ENCODE results near the gene TBC1D1.

The TBC1D1 gene

DNA sequence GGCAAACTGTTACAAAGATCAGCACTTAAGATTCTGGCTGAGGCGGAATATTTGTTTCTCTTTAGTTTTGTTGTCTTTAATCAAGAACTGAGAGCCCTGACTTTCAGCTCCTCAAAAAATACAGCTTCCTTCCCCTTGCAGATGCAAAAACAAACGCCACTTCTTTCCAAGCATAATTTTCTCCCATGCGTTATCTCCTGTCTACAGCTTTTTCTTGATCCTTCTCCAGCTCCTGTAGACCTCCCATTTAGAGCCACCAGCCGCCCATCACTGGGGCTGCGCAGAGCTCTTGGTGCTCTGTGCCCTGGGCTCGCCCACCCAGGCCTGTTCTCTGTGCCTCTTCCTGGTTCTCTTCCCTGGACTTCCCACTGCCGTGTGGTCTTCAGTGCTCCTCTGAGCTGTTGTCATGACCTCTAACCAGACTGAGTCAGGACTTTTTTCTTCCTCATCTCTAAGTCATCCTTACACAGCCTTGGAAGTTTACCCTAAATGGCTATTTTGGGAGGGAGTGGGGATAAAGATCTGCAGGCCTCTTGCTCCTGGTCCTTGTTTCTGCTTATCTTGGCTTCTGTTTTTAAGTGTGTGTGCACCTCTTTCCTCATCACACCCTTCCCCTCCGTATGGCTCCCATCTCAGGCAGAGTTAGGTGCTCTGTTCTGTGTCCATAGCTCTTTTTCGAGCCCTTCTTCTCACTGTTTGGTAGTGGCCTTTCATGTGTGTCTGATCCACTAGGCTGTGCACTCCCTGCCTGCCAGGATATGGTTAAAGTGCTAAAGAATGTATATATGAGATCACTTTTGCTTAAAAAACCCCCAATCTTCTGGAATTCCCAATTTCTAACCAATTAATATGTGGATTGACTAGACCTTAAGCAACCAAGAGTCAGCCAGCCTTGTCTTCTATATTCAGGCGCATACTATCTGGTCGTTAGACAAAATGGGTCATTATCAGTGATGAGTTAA lies 191.8 kb downstream of the TBC1D1 start:
- Mint-ChIP-seq H3K27ac (ENCODE audit: low read depth) (no peak overlapping the region), H3K36me3 (ENCODE audit: insufficient read depth) (peaks cover 11% of the 10 kb centered on the region), H3K4me1 (peaks cover 8% of the 10 kb centered on the region), H3K4me3 (no peak overlapping the region), H3K9me3 (no peaks in the 10 kb centered on the region), H3K27me3 (no peaks in the 10 kb centered on the region)
- ATAC-seq (replicated peaks; ENCODE audit: extremely low read depth, poor library complexity, severe bottlenecking), result no peak
- no peak for DNase-seq (ENCODE audit: low spot score in 2 of 2)

DNA sequence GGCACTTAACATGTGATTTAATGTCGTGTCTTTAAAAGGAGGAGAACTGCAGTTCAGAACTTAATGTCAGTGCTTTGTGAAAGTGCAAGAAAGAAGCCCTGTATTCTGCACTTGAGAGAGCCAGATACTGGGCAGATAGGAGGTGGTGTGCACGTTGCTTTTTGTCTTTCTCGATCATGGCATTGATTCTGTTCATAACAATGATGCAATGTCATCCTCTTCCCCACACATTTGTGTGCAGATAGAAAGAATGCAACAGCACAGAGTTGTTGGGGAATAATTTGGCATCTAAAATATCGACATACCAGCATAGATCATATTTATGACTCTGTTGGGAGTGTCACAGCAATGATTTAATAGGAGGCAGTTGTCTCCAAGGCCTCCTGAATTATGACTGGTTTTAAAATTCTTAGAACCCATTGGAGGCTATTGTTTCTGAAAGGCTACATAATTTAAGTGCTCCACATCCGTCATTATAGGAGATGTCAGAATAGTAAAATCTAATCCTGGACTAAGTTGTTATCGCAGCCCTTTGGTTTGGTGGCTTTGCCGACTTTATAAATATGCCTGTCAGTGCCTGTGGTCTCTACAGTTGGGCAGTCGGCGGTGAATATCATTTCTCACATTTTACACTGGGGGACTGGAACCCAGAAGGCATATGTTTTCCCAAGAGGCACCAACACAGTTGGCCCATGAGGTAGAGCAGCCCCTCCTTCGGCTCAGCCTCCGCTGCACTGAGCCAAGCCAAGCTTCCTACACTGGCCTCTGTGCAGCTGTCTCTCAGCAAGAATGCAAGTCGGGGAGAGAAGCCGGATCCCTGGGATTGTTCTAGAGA lies 194.2 kb downstream of the TBC1D1 start:
- no peak for DNase-seq (ENCODE audit: low spot score in 2 of 2)
- Mint-ChIP-seq H3K36me3 (ENCODE audit: insufficient read depth) (peaks cover 9% of the 10 kb centered on the region), H3K27ac (ENCODE audit: low read depth) (no peak overlapping the region), H3K4me1 (peaks cover 8% of the 10 kb centered on the region), H3K27me3 (no peaks in the 10 kb centered on the region), H3K9me3 (no peaks in the 10 kb centered on the region), H3K4me3 (no peak overlapping the region)
- no peak for ATAC-seq (replicated peaks; ENCODE audit: extremely low read depth, poor library complexity, severe bottlenecking)

DNA sequence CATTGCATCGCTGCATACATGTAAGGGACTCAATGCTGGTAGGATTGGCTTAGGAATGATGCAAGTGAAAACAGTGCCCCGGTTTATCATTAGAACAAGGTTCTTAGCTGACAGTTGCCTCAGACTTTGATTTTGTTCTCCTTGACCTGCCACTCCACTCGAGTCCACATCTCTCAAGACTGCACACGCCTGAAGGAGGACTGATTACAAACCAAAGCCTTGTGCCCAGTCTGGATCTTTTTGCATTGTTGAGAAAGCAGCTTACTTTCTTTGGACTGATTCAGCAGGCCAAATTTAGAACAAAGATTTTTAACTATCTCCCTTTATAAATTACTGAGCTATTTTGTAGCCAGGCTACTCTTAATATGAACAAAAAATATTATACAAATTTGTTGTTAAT lies 194.9 kb downstream of the TBC1D1 start:
- DNase-seq (ENCODE audit: low spot score in 2 of 2) (no peak), ATAC-seq (replicated peaks; ENCODE audit: extremely low read depth, poor library complexity, severe bottlenecking) (no peak)
- no peaks in the 10 kb centered on the region for H3K27me3 Mint-ChIP-seq
- peaks cover 13% of the 10 kb centered on the region for H3K4me1 Mint-ChIP-seq
- H3K4me3 Mint-ChIP-seq, result no peak overlapping the region
- H3K9me3 Mint-ChIP-seq, result no peaks in the 10 kb centered on the region
- no peak overlapping the region for H3K27ac Mint-ChIP-seq (ENCODE audit: low read depth)
- peaks cover 10% of the 10 kb centered on the region for H3K36me3 Mint-ChIP-seq (ENCODE audit: insufficient read depth)

DNA sequence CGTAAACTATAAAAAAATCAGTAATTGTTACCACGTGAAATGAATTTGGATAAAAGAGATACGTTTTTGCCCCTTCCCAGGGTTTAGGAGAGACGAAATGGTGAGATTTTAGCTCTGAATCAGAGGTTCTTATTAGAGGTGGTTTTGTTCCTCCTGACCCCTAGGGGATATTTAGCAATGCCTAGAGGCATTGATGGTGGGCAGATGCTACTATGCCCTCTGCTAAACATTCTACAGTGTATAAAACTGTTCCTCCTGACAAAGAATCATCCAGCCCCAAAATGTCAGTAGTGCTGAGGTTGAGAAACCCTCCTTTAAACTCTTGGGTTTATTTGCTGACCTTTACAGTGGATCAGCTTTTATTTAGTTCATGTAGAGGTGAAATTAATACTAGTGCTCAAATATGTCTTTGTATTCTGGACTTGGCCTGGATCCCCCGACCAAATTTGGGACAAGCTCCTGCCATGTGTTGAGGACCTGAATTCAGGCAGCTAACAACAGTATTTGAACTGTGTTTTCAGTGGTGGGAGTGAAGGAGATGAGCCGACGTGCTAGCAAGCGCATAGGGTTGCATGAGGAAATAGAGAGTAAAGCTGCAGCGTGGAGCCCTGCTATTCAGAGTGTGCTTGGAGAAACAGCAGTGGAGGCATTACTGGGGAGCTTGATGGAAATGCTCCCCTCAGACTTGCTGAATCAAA lies 195.4 kb downstream of the TBC1D1 start:
- H3K36me3 Mint-ChIP-seq (ENCODE audit: insufficient read depth), result peaks cover 14% of the 10 kb centered on the region
- no peaks in the 10 kb centered on the region for H3K9me3 Mint-ChIP-seq
- peaks cover 13% of the 10 kb centered on the region for H3K4me1 Mint-ChIP-seq
- DNase-seq (ENCODE audit: low spot score in 2 of 2) (no peak), ATAC-seq (replicated peaks; ENCODE audit: extremely low read depth, poor library complexity, severe bottlenecking) (no peak)
- H3K4me3 Mint-ChIP-seq, result no peak overlapping the region
- H3K27me3 Mint-ChIP-seq, result no peaks in the 10 kb centered on the region
- no peak overlapping the region for H3K27ac Mint-ChIP-seq (ENCODE audit: low read depth)

DNA sequence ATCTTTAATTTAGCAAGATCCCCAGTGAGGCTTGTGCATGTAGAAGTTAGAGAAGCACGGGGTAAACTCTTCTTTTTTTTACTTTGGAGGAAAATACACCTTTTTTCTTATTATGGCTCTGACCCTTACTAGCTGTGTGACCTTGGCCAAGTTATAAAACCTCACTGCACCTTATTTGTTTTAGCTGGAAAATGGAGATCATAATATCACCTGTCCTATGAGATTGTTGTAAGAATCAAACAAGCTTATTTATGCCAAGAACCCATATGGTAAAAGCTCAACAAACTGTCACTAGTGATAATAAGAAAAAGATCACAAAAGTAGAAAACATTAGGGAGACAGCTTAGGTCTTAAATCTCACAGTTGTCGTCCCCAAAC lies 196.0 kb downstream of the TBC1D1 start:
- DNase-seq (ENCODE audit: low spot score in 2 of 2) (no peak), ATAC-seq (replicated peaks; ENCODE audit: extremely low read depth, poor library complexity, severe bottlenecking) (no peak)
- H3K36me3 Mint-ChIP-seq (ENCODE audit: insufficient read depth), result peaks cover 13% of the 10 kb centered on the region
- no peak overlapping the region for H3K4me3 Mint-ChIP-seq
- no peaks in the 10 kb centered on the region for H3K27me3 Mint-ChIP-seq
- H3K27ac Mint-ChIP-seq (ENCODE audit: low read depth), result no peak overlapping the region
- H3K9me3 Mint-ChIP-seq, result no peaks in the 10 kb centered on the region
- peaks cover 13% of the 10 kb centered on the region for H3K4me1 Mint-ChIP-seq

DNA sequence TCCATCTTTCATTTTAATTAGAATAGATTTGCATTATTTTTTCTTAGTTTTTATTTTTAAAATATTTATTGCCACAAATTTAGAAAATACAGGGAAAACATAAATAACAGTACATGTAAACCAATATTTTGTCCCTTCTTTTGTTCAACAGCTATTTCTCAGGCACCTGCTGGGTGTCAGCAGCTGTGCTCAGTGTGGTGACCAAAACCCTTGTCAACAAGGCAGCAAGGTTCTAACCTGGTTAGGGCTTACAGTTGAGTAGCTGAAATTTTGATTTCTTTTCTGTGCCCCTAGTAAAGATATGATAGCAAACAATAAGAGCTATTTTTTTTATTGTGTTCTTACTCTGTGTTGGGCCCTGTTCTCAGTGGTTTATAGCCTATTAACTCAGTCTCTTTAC lies 197.4 kb downstream of the TBC1D1 start:
- Mint-ChIP-seq H3K36me3 (ENCODE audit: insufficient read depth) (peaks cover 22% of the 10 kb centered on the region), H3K4me3 (no peak overlapping the region), H3K9me3 (no peaks in the 10 kb centered on the region), H3K27ac (ENCODE audit: low read depth) (no peak overlapping the region), H3K27me3 (no peaks in the 10 kb centered on the region), H3K4me1 (peaks cover 5% of the 10 kb centered on the region)
- DNase-seq (ENCODE audit: low spot score in 2 of 2) (no peak), ATAC-seq (replicated peaks; ENCODE audit: extremely low read depth, poor library complexity, severe bottlenecking) (no peak)

DNA sequence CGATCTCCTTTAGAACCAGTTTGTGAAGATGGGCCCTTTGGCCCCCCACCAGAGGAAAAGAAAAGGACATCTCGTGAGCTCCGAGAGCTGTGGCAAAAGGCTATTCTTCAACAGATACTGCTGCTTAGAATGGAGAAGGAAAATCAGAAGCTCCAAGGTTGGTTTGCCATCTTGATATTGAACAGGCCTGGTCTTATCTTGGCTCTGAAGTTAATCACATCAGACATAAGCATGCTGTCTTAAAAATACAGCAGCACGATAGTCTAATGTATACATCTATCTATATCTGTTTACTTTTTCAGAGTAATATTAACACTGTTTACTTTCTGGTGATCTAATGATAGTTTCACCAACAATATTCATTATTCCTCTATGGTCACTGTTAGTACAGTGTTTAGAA lies 199.1 kb downstream of the TBC1D1 start:
- H3K27ac Mint-ChIP-seq (ENCODE audit: low read depth), result no peak overlapping the region
- no peaks in the 10 kb centered on the region for H3K9me3 Mint-ChIP-seq
- H3K36me3 Mint-ChIP-seq (ENCODE audit: insufficient read depth), result peaks cover 22% of the 10 kb centered on the region
- no peak for DNase-seq (ENCODE audit: low spot score in 2 of 2)
- peaks cover 5% of the 10 kb centered on the region for H3K4me1 Mint-ChIP-seq
- no peak for ATAC-seq (replicated peaks; ENCODE audit: extremely low read depth, poor library complexity, severe bottlenecking)
- H3K27me3 Mint-ChIP-seq, result no peaks in the 10 kb centered on the region
- H3K4me3 Mint-ChIP-seq, result no peak overlapping the region

DNA sequence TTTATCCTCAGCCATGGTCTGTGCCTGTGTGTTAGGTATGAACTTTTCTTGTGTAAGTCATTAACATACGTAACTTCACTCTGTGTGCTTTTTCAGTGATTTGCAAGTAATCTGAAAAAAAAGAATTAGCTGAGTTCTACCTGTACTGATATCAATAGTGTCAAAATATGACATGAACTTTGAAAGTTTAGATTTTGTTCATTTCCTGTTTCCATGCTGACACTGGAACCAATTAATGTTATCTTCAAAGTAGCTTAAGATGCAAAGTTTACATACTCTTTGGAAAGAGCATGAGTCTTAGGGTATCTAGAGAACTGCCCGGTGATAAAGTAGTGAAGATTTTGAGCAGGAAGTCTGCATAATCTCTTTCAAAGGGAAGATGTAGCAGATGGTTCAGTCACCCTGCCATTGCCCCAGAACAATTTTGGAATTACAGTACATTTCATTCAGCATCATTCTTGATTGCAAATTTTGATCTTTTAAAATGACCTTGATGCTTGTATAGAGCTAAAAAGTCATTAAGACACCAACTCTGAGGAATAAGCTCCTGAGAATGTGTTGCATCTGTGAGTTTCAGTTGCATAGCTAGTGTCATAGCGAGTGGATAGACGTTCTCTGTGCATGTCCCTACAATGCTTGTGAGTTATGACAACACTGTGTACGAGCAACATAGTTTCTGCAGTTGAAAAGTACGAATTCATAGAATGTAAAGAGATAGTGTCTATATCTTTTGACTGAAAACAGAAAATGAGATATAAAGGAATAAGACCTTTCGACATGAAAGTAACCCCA lies 199.8 kb downstream of the TBC1D1 start:
- H3K9me3 Mint-ChIP-seq, result no peaks in the 10 kb centered on the region
- ATAC-seq (replicated peaks; ENCODE audit: extremely low read depth, poor library complexity, severe bottlenecking) (no peak), DNase-seq (ENCODE audit: low spot score in 2 of 2) (no peak)
- H3K27ac Mint-ChIP-seq (ENCODE audit: low read depth), result no peak overlapping the region
- H3K4me1 Mint-ChIP-seq, result peaks cover 5% of the 10 kb centered on the region
- no peak overlapping the region for H3K4me3 Mint-ChIP-seq
- no peaks in the 10 kb centered on the region for H3K27me3 Mint-ChIP-seq
- peaks cover 23% of the 10 kb centered on the region for H3K36me3 Mint-ChIP-seq (ENCODE audit: insufficient read depth)

DNA sequence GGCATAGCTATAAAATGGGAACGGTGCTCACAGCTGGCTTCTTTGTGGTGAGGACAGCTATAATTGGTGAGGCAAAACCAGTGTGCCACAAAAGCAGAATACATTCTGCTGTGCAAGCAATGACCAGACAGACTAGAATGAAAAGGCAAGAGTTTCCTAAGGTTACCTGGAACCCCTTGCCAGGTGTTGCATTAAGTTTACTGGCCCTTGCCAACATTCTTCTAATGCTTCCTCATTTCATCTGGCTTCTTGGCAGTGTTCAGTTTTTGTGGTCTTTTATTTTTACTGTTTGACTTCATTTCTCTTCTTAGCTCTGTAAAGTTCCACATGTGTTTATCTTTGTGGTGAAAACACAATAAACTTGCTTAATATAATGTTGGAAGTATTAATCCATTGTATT lies 200.8 kb downstream of the TBC1D1 start:
- Mint-ChIP-seq H3K4me1 (peaks cover 5% of the 10 kb centered on the region), H3K36me3 (ENCODE audit: insufficient read depth) (peaks cover 25% of the 10 kb centered on the region), H3K27me3 (no peaks in the 10 kb centered on the region), H3K27ac (ENCODE audit: low read depth) (no peak overlapping the region), H3K9me3 (no peaks in the 10 kb centered on the region), H3K4me3 (no peak overlapping the region)
- no peak for DNase-seq (ENCODE audit: low spot score in 2 of 2)
- ATAC-seq (replicated peaks; ENCODE audit: extremely low read depth, poor library complexity, severe bottlenecking), result no peak

DNA sequence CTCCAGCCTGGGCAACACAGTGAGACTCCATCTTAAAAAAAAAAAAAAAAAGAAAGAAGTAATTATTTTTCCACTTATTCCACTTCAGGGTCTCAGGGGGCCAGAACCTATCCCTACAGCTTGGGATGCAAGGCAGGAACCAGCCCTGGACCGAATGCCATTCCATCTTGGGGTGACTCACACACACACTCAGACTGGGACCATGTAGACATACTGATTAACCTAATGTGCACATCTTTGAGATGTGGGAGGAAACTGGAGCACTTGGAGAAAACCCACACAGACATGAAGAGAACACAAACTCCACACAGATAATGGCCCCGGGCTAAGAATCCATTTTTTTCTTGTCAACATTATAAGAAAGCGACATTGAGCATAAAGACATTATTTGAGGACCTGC lies 201.8 kb downstream of the TBC1D1 start:
- H3K4me1 Mint-ChIP-seq, result peaks cover 5% of the 10 kb centered on the region
- no peaks in the 10 kb centered on the region for H3K9me3 Mint-ChIP-seq
- DNase-seq (ENCODE audit: low spot score in 2 of 2) (no peak), ATAC-seq (replicated peaks; ENCODE audit: extremely low read depth, poor library complexity, severe bottlenecking) (no peak)
- no peak overlapping the region for H3K27ac Mint-ChIP-seq (ENCODE audit: low read depth)
- H3K36me3 Mint-ChIP-seq (ENCODE audit: insufficient read depth), result peaks cover 29% of the 10 kb centered on the region
- no peak overlapping the region for H3K4me3 Mint-ChIP-seq
- no peaks in the 10 kb centered on the region for H3K27me3 Mint-ChIP-seq

DNA sequence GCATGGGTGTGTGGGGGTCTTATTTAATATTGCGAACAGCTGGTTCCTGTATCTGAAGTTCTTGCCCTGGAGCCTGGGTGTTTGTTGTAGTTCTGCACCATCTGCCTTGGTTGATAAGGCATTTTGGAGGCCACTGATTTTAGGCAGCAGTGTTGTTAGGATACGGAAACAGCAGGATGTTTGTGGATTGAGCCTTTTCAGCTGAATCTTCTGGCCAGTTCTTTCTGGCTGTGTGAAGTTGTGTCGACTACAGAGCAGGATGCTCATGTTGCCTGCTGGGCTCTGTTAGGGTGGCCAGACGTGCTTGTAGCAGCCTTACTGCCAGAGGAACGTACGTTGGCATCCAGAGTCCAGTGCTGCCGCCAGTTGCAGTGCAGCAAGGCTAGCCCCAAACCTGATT lies 203.5 kb downstream of the TBC1D1 start:
- Mint-ChIP-seq H3K4me1 (peaks cover 6% of the 10 kb centered on the region), H3K36me3 (ENCODE audit: insufficient read depth) (peaks cover 32% of the 10 kb centered on the region), H3K4me3 (no peak overlapping the region), H3K9me3 (no peaks in the 10 kb centered on the region), H3K27me3 (no peaks in the 10 kb centered on the region), H3K27ac (ENCODE audit: low read depth) (no peak overlapping the region)
- ATAC-seq (replicated peaks; ENCODE audit: extremely low read depth, poor library complexity, severe bottlenecking) (no peak), DNase-seq (ENCODE audit: low spot score in 2 of 2) (no peak)

DNA sequence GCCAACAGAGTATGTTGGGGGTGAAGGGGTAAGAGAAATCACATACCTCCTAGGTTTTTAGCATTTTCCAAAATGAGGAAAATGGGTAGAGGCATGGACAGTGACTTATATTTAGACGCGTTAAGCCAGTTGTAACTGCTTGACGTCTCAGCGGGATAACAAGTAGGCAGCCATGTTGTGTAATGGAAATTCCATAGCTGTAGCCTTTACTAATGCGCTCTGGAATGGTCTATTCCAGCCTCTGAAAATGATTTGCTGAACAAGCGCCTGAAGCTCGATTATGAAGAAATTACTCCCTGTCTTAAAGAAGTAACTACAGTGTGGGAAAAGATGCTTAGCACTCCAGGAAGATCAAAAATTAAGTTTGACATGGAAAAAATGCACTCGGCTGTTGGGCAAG lies 204.8 kb downstream of the TBC1D1 start:
- ATAC-seq (replicated peaks; ENCODE audit: extremely low read depth, poor library complexity, severe bottlenecking) (no peak), DNase-seq (ENCODE audit: low spot score in 2 of 2) (no peak)
- H3K4me1 Mint-ChIP-seq, result peaks cover 13% of the 10 kb centered on the region
- H3K27ac Mint-ChIP-seq (ENCODE audit: low read depth), result no peak overlapping the region
- no peaks in the 10 kb centered on the region for H3K27me3 Mint-ChIP-seq
- no peak overlapping the region for H3K4me3 Mint-ChIP-seq
- H3K9me3 Mint-ChIP-seq, result no peaks in the 10 kb centered on the region
- peaks cover 30% of the 10 kb centered on the region for H3K36me3 Mint-ChIP-seq (ENCODE audit: insufficient read depth)
